NCI-H69 (cell line): Measurements from ENCODE around the gene FGF4.

Experiments
- DNase-seq: peaks from one replicate; lab custom pipeline; 2025; lab: John Stamatoyannopoulos, UW

Gene FGF4

DNA sequence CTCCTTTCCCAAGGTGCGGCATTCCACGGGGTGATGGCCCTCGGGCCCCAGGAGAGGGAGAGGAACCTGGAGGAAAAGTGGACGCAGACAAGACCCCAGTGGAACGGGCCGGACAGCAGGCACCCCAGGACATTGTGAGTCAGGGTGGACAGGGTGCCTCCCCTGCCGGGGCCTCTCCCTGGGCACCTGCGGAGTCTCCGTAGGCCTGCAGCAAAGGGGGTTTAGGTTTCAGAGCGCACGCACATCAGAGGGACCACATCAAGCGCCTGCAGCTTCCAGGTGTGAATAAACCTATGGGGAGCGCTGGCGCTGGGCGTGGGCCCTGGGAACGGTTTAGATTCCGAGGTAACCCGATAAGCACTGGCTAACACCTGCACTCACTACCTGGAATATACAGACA, 48.7 kb downstream of the FGF4 start:
- no peak for DNase-seq

DNA sequence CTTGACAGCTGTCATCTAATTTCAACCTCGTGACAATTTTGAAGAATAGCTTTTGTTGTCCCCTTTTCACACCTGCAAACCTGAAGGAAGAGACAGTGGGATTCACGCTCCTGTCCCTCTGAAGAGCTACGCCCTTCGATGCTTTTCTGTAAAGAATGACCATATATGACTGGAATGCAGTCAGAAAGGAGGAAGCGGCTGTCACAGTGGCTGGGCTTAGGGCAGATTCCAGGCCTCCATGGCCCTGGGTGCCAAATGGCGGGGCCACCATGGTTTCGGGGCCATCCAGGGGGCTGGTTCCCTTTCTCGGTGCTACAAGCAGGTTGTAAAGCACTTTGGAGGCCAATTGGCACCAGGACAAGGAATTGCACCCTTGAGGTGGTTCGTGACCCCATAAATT, 49.1 kb downstream of the FGF4 start:
- DNase-seq: no peak

DNA sequence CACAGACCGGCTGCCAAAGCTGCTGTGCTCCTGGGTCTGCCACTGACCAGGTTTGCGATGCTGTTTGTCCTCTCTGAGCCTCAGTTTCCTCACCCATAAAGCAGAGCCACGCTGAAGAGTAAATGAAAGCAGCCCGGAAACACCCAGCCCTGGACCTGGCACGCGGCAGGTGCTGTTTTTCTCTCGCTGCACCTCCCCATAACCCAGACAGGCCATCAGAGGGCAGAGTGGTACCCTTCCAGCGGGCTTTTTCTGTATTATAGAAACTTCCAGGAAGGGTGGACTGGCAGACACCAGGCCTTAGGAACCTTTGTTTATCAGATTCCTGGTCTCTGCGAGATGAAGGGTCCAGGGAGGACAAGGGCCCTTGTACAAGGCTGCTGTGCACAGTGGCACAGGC, 53.4 kb downstream of the FGF4 start:
- peak; percentile 19 for DNase-seq

DNA sequence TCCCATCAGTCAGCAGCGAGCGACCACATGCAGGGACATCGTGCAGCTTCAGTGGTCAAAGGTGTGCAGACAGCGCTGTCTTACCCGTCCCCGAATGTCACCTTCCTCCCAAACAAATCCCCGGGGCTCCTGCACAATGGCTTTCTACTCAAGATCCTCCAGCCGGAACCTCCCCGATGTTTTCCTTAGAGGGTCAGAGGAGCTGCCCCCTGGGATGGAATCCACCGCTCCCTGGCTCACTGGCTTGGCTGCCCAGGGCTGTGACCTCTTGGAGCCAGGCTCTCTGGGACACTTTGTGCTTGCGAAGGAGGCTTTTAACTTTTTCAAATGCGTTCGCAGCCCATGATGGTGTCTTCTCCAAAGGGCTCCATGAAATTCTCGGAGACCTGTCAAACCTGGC, 54.0 kb downstream of the FGF4 start:
- no peak for DNase-seq
